MG63 (cell line): Measurements from ENCODE around the gene CCDC184. TPM values are rescaled to one million over a fixed set of nuclear protein-coding genes. Genes with fewer than 3 reads are reported as not detected.

Experiments used
- DNase-seq: peaks from one replicate; pipeline ENCODE4 v3.0.0-alpha.2; 2020
- H3K27me3 ChIP-seq: fragments of 250-450 bp; sonication (Bioruptor Pico); 2 replicates; pipeline ENCODE4 v1.5.1; 2020; ENCODE audit warnings: mild to moderate bottlenecking, moderate library complexity
- H3K36me3 ChIP-seq: fragments of 250-450 bp; sonication (Bioruptor Pico); 2 replicates; pipeline ENCODE4 v1.5.1; 2020; ENCODE audit warnings: mild to moderate bottlenecking, moderate library complexity
- H3K4me3 ChIP-seq: fragments of 250-450 bp; sonication (Bioruptor Pico); 2 replicates; pipeline ENCODE4 v1.5.1; 2020; ENCODE audit warnings: mild to moderate bottlenecking, moderate library complexity
- H3K9me3 ChIP-seq: fragments of 250-450 bp; sonication (Bioruptor Pico); 2 replicates; pipeline ENCODE4 v1.5.1; 2020; ENCODE audit warnings: mild to moderate bottlenecking, moderate library complexity
- total RNA-seq: library from RNA; depleted of rRNA; stranded (reverse); fragments of >200 nt; shearing (Covaris generic); gene quantifications from 2 replicates; pipeline ENCODE4 v1.2.3, GENCODE V29; 2014; ENCODE audit warnings: low replicate concordance

Gene CCDC184
- total RNA-seq, 1 experiment from 2014 or later: not detected

DNA sequence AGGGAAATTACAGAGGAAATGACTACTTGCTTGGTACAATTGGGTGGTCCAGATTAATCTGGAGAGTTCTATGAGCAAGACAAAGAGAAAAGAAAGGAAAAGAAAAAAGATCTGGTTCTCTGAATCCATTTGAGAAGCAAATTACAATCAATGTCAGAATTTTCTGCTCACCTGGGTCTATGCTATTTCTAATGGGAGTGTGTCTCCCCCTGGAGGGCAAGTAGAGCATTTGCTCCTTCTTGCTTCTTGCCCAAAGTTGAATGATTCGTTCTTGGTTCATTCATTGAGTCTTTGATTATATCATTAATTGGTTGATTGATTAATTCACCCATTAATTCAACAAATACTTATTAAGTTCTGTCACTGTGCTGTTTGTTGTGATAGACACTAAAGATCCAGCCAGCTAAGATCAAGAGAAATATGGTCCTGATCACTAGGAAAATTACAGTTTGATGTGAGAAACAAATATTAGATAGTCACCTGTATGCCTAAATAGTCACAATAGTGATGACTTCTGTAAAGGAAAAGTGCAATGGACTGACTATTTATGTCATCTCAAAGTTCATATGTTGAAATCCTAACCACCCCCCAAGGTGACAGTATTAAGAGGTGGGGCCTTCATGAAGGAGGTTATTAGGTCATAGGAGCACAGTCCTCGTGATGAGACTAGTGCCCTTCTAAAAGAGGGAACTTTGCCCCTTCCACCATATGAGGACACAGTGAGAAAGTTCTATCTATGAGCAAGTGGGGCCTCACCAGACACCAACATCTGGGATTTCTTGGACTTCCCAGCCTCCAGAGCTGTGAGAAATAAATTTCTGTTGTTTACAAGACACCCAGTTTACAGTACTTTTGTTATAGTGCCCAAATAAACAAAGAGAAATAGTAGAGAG is 18.1 kb upstream of the CCDC184 start:
- H3K4me3 ChIP-seq: no peak overlapping the region
- DNase-seq: no peak

GRCh38 chr12:48169011-48169410 is 14.4 kb upstream of the CCDC184 start:
- H3K27me3 ChIP-seq: peaks cover 7% of the 10 kb centered on the region; the same call in 1 of the 2 replicates
- DNase-seq: no peak
- no peaks in the 10 kb centered on the region for H3K36me3 ChIP-seq
- H3K4me3 ChIP-seq: no peak overlapping the region
- no peaks in the 10 kb centered on the region; the same call in 1 of the 2 replicates for H3K9me3 ChIP-seq

More for the DNA sequence above, 18.1 kb upstream of the CCDC184 start:
- Histone ChIP-seq H3K27me3 (peaks cover 9% of the 10 kb centered on the region; the same call in 1 of the 2 replicates), H3K9me3 (no peaks in the 10 kb centered on the region; the same call in 1 of the 2 replicates), H3K36me3 (no peaks in the 10 kb centered on the region)

- Histone ChIP-seq H3K9me3 (no peaks in the 10 kb centered on the region), H3K4me3 (no peak overlapping the region), H3K27me3 (peaks cover 33% of the 10 kb centered on the region), H3K36me3 (no peaks in the 10 kb centered on the region)
- no peak for DNase-seq
These were observed 7.6 kb upstream of the CCDC184 start for GRCh38 chr12:48175613-48176416.

- Histone ChIP-seq H3K27me3 (peaks cover 39% of the 10 kb centered on the region), H3K4me3 (no peak overlapping the region), H3K9me3 (no peaks in the 10 kb centered on the region), H3K36me3 (no peaks in the 10 kb centered on the region)
- no peak for DNase-seq
These were observed 7.1 kb upstream of the CCDC184 start for GRCh38 chr12:48176417-48176751.

- H3K4me3 ChIP-seq: no peak overlapping the region
- no peaks in the 10 kb centered on the region for H3K9me3 ChIP-seq
- H3K36me3 ChIP-seq: no peaks in the 10 kb centered on the region
- no peak for DNase-seq
- peaks cover 55% of the 10 kb centered on the region for H3K27me3 ChIP-seq
These were observed 5.5 kb upstream of the CCDC184 start for GRCh38 chr12:48177982-48178381.

DNA sequence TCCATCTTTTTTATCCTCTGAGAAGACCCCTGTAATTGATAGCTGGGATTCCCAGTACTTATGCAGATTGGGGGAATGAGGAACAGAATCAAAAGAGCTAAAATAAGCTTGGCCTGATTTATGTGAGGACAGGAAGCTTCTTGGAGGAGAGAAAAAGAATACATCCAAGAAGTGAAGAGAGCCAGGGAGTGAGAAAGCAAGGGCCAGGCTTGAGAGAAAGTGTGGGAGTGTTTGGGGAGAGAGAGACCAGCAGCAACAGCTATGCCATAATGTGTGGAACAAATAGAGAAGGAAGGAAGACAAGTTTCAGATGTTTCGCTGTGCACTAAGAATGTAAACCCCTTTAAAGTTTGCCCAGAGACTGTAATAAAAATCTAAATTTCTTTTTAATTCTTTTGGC is 4.0 kb upstream of the CCDC184 start:
- DNase-seq: no peak

GRCh38 chr12:48180424-48180823 is 3.0 kb upstream of the CCDC184 start:
- DNase-seq: no peak
- H3K4me3 ChIP-seq: no peak overlapping the region
- no peaks in the 10 kb centered on the region for H3K9me3 ChIP-seq
- H3K27me3 ChIP-seq: peaks cover 78% of the 10 kb centered on the region
- H3K36me3 ChIP-seq: no peaks in the 10 kb centered on the region

More for the DNA sequence above, 4.0 kb upstream of the CCDC184 start:
- H3K9me3 ChIP-seq: no peaks in the 10 kb centered on the region
- peaks cover 68% of the 10 kb centered on the region for H3K27me3 ChIP-seq
- no peak overlapping the region for H3K4me3 ChIP-seq
- no peaks in the 10 kb centered on the region for H3K36me3 ChIP-seq

DNA sequence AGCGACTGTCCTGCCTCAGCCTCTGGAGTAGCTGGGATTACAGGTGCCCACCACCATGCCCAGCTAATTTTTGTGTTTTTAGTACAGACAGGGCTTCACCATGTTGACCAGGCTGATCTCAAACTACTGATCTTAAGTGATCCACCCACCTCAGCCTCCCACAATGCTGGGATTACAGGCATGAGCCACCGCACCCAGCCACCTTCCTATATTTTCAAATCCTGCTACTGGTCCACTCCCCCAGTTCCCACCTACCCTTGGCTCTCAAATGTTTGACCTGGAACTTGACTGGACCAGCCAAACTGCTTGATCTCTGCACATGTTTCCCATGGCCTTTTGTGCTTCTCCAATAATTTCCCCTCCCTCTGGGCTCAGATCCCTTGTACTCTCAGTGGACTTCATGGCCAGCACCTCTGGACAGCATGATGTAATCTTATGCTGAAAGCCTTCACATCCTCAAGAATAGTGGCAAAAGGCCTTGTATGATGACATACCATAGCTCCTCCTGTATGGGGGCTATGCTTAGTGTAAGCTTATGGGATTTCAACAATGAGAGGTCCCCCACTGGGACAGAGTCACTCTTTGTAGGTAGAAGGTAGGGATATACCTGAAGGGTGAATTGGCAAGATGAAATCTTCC is 2.5 kb upstream of the CCDC184 start:
- no peak overlapping the region for H3K4me3 ChIP-seq
- H3K36me3 ChIP-seq: no peaks in the 10 kb centered on the region
- peaks cover 81% of the 10 kb centered on the region for H3K27me3 ChIP-seq
- DNase-seq: no peak
- H3K9me3 ChIP-seq: no peaks in the 10 kb centered on the region

DNA sequence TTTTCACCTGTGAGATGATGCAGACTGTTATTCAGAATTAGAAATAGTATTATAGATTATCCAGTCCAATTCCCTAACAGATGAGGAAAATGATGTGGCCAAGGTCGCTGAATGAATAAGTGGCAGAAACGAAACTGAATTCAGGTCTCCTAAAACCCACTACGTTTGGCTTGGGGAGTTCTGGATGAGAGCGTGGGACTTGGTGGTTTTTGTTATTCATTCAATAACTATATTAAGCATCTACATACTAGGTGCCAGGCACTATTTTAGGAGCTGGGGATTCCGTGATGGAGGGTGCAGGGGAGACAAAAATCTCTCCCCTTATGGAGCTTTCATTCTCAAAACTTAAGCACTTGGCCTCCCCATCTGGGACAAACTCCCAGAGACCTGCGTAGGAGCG is 813 bp upstream of the CCDC184 start:
- H3K36me3 ChIP-seq: no peaks in the 10 kb centered on the region
- no peak for DNase-seq
- peaks cover 73% of the 10 kb centered on the region for H3K27me3 ChIP-seq
- H3K9me3 ChIP-seq: no peaks in the 10 kb centered on the region
- H3K4me3 ChIP-seq: peak overlapping the region; percentile 34

GRCh38 chr12:48183876-48184548 is 568 bp downstream of the CCDC184 start:
- no peak for DNase-seq
- peaks cover 63% of the 10 kb centered on the region for H3K27me3 ChIP-seq

DNA sequence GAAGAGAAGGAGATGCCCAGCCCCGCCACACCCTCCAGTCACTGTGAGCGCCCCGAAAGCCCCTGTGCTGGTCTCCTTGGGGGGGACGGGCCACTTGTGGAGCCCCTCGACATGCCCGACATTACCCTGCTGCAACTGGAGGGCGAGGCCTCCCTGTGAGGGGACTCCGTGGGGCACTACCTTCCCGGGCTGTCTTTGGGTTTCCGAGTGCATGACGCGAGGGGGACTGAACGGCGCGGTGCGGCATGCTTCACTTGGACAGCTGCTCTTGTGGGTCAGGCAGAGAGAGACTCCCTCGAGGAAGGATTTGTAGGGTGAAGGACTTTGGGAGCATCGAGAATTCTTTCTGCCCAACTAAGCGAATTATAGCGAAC is 1.1 kb downstream of the CCDC184 start:
- Histone ChIP-seq H3K36me3 (no peaks in the 10 kb centered on the region), H3K9me3 (no peaks in the 10 kb centered on the region), H3K27me3 (peaks cover 58% of the 10 kb centered on the region), H3K4me3 (no peak overlapping the region)
- no peak for DNase-seq

More at GRCh38 chr12:48183876-48184548, 568 bp downstream of the CCDC184 start:
- Histone ChIP-seq H3K9me3 (no peaks in the 10 kb centered on the region), H3K36me3 (no peaks in the 10 kb centered on the region), H3K4me3 (peak overlapping the region; percentile 34)

DNA sequence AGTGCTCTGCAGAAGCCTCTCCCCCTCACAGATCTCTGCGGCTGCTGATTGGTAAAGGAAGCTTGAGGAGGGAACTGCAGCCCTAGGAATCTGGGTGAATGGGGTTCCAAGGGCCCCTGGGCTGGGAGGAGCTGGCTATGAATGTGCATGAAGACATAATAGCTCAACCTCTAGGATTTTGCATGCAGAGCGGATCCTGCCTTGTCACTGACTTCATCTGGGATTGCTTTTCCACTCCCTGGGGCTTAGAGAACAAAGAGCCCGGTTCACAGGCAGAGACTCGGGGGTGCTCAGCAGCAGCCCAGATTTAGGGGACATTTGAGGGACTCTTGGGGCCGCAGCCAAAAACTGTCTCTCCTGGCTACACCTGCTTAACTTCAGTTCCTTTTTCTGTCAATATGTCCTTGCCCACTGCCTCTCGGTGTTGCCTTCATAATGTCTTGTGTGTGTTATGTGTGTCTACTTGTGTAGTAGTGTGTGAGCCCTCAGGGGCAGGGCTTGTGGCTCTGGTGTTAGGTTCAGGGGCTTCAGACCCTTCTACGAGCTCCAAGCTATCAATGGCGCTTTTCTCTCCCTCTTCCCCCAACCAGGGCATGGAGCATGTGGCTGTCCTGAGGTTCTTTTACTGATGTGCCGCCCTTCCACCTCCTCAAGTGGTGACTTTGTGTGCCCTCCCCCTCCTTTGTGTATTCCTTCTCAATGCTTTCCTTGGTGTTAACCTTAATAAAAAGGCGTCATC is 1.9 kb downstream of the CCDC184 start:
- no peaks in the 10 kb centered on the region for H3K9me3 ChIP-seq
- no peak overlapping the region for H3K4me3 ChIP-seq
- DNase-seq: no peak
- H3K27me3 ChIP-seq: peaks cover 61% of the 10 kb centered on the region
- no peaks in the 10 kb centered on the region for H3K36me3 ChIP-seq

GRCh38 chr12:48187916-48188695 is 4.7 kb downstream of the CCDC184 start:
- no peaks in the 10 kb centered on the region for H3K9me3 ChIP-seq
- DNase-seq: no peak
- H3K4me3 ChIP-seq: no peak overlapping the region
- H3K36me3 ChIP-seq: no peaks in the 10 kb centered on the region
- peaks cover 41% of the 10 kb centered on the region for H3K27me3 ChIP-seq

GRCh38 chr12:48189331-48190125 is 6.1 kb downstream of the CCDC184 start:
- no peaks in the 10 kb centered on the region for H3K36me3 ChIP-seq
- H3K27me3 ChIP-seq: peaks cover 35% of the 10 kb centered on the region
- DNase-seq: peak; percentile 36
- H3K4me3 ChIP-seq: no peak overlapping the region
- H3K9me3 ChIP-seq: no peaks in the 10 kb centered on the region

- no peak overlapping the region for H3K4me3 ChIP-seq
- H3K9me3 ChIP-seq: no peaks in the 10 kb centered on the region
- H3K27me3 ChIP-seq: peaks cover 28% of the 10 kb centered on the region
- no peaks in the 10 kb centered on the region for H3K36me3 ChIP-seq
- no peak for DNase-seq
These were observed 7.7 kb downstream of the CCDC184 start for GRCh38 chr12:48191096-48191495.
